H1 (cell line): ENCODE results near the gene USP10. TPM values are rescaled to one million over a fixed set of nuclear protein-coding genes. Genes with fewer than 3 reads are reported as not detected.

Source experiments
- BRCA1 ChIP-seq: IDR thresholded peaks from 2 replicates; pipeline ENCODE4 v1.6.1; 2012; ENCODE audit warnings: low read depth, low read length, improper control_type of control experiment
- CBX5 ChIP-seq: fragments of 300-800, 300-1000 bp; sonication (generic); IDR thresholded peaks from 2 replicates; pipeline ENCODE4 v1.7.1; 2016; ENCODE audit warnings: antibody characterized with exemption, low read length, low read depth
- CHD7 ChIP-seq: fragments of 300-600 bp; sonication (generic); IDR thresholded peaks from 2 replicates; pipeline ENCODE4 v1.7.1; 2012; ENCODE audit warnings: low read length, moderate library complexity, mild to moderate bottlenecking, inconsistent platforms; ENCODE audit not compliant: insufficient replicate concordance
- CTBP2 ChIP-seq: IDR thresholded peaks from 2 replicates; pipeline ENCODE4 v1.7.0; 2011; ENCODE audit warnings: borderline replicate concordance, mild to moderate bottlenecking, moderate library complexity, mixed read lengths, low read length; ENCODE audit not compliant: insufficient read depth, insufficient read length
- FOSL1 ChIP-seq: IDR thresholded peaks from 2 replicates; pipeline ENCODE4 v1.6.1; 2011; ENCODE audit warnings: mild to moderate bottlenecking, low read depth, low read length, moderate library complexity; ENCODE audit not compliant: insufficient read depth
- GTF2F1 ChIP-seq: IDR thresholded peaks from 2 replicates; pipeline ENCODE4 v1.6.1; 2012; ENCODE audit warnings: low read depth, low read length, improper control_type of control experiment, borderline replicate concordance
- JUN ChIP-seq: IDR thresholded peaks from 2 replicates; pipeline ENCODE4 v1.6.1; 2011; ENCODE audit warnings: low read depth, mild to moderate bottlenecking, improper control_type of control experiment, low read length
- JUND ChIP-seq: IDR thresholded peaks from 2 replicates; pipeline ENCODE4 v1.6.1; 2011; ENCODE audit warnings: mild to moderate bottlenecking, improper control_type of control experiment, low read length
- NRF1 ChIP-seq: IDR thresholded peaks from 2 replicates; pipeline ENCODE4 v1.6.1; 2011; ENCODE audit warnings: mild to moderate bottlenecking, low read depth, low read length, improper control_type of control experiment
- SUZ12 ChIP-seq: fragments of 200-600 bp; sonication (generic); IDR thresholded peaks from 2 replicates; pipeline ENCODE4 v1.6.1; 2012; ENCODE audit warnings: mild to moderate bottlenecking, inconsistent platforms, low read length, moderate library complexity, mixed read lengths
- TCF12 ChIP-seq: IDR thresholded peaks from 2 replicates; pipeline ENCODE4 v1.6.1; 2011; ENCODE audit warnings: low read depth, mild to moderate bottlenecking, low read length
- TEAD4 ChIP-seq: IDR thresholded peaks from 2 replicates; pipeline ENCODE4 v1.6.1; 2012; ENCODE audit warnings: low read depth, low read length, inconsistent platforms, mixed read lengths
- YY1 ChIP-seq: IDR thresholded peaks from 2 replicates; pipeline ENCODE4 v1.6.1; 2011; ENCODE audit warnings: low read depth, mild to moderate bottlenecking, low read length
- polyA plus RNA-seq, 7 experiments: library from polyadenylated mRNA; depleted of rRNA in 3 of 7; stranded (reverse) in 5 of 7; unstranded in 2 of 7; fragments of >200 nt in 5 of 7; fragments of 200-250 nt in 2 of 7; gene quantifications; 1 replicate in 5 of 7; 2 replicates in 1 of 7; 4 replicates in 1 of 7; pipeline versions ENCODE4 v1.2.1 to v1.2.3, GENCODE V29; 2011 to 2013; ENCODE audit warnings: missing spikeins in 2 of 7, mixed read lengths in 2 of 7
- total RNA-seq: library from RNA; stranded (reverse); fragmentation: NEBNext Ultra II Directional; extraction: Animal tissue kit (Norgen Biotek cat#: 25700); gene quantifications from 2 replicates; pipeline ENCODE4 v1.2.1, GENCODE V29; 2021

USP10 gene
- total and polyA plus RNA-seq, 2 of the 8 experiments (the other 6 are each of a cell fraction or from before 2014, with no cell fraction given): 171 to 195 TPM

GRCh38 chr16:84759061-84759460 is 59.3 kb downstream of the USP10 start (continued):
- TF ChIP-seq CHD7 (no peak), FOSL1 (no peak), BRCA1 (no peak), CBX5 (no peak), GTF2F1 (no peak), TEAD4 (no peak), JUN (no peak), TCF12 (no peak), JUND (no peak), NRF1 (no peak), YY1 (no peak), CTBP2 (no peak), SUZ12 (no peak)
